Measurements from ENCODE around the gene ENPP5.

The ENPP5 gene

GRCh38 chr6:46186583-46186982, 15.8 kb upstream of the ENPP5 start:
- no peak overlapping the region for H3K4me3 ChIP-seq (ENCODE audit: control insufficient read depth, low read depth, low read length)
- DNase-seq (ENCODE audit: low read depth) = no peak
- no peak for TF ChIP-seq CTCF (IDR thresholded peaks at IDR 0.05; ENCODE audit: control insufficient read depth, insufficient read depth, low read depth, low read length, missing control alignments)

GRCh38 chr6:46184114-46184513, 13.3 kb upstream of the ENPP5 start:
- H3K4me3 ChIP-seq (ENCODE audit: control insufficient read depth, low read depth, low read length) = no peak overlapping the region
- peak; percentile 23 for TF ChIP-seq CTCF (IDR thresholded peaks at IDR 0.05; ENCODE audit: control insufficient read depth, insufficient read depth, low read depth, low read length, missing control alignments)
- DNase-seq (ENCODE audit: low read depth) = peak; percentile 71

GRCh38 chr6:46175976-46176375, 5.2 kb upstream of the ENPP5 start:
- H3K4me3 ChIP-seq (ENCODE audit: control insufficient read depth, low read depth, low read length) = no peak overlapping the region
- TF ChIP-seq CTCF (IDR thresholded peaks at IDR 0.05; ENCODE audit: control insufficient read depth, insufficient read depth, low read depth, low read length, missing control alignments) = no peak
- DNase-seq (ENCODE audit: low read depth) = no peak

- no peak for DNase-seq (ENCODE audit: low read depth)
Measured at GRCh38 chr6:46175446-46175845, 4.7 kb upstream of the ENPP5 start.

GRCh38 chr6:46174904-46175303, 4.1 kb upstream of the ENPP5 start:
- no peak overlapping the region for H3K4me3 ChIP-seq (ENCODE audit: control insufficient read depth, low read depth, low read length)
- TF ChIP-seq CTCF (IDR thresholded peaks at IDR 0.05; ENCODE audit: control insufficient read depth, insufficient read depth, low read depth, low read length, missing control alignments) = no peak
- DNase-seq (ENCODE audit: low read depth) = no peak

More at GRCh38 chr6:46175446-46175845, 4.7 kb upstream of the ENPP5 start:
- TF ChIP-seq CTCF (IDR thresholded peaks at IDR 0.05; ENCODE audit: control insufficient read depth, insufficient read depth, low read depth, low read length, missing control alignments) = no peak
- no peak overlapping the region for H3K4me3 ChIP-seq (ENCODE audit: control insufficient read depth, low read depth, low read length)

GRCh38 chr6:46172176-46172575, 1.4 kb upstream of the ENPP5 start:
- no peak overlapping the region for H3K4me3 ChIP-seq (ENCODE audit: control insufficient read depth, low read depth, low read length)
- TF ChIP-seq CTCF (IDR thresholded peaks at IDR 0.05; ENCODE audit: control insufficient read depth, insufficient read depth, low read depth, low read length, missing control alignments) = no peak
- no peak for DNase-seq (ENCODE audit: low read depth)

GRCh38 chr6:46160102-46160501, 10.7 kb downstream of the ENPP5 start:
- H3K4me3 ChIP-seq (ENCODE audit: control insufficient read depth, low read depth, low read length) = no peak overlapping the region
- no peak for TF ChIP-seq CTCF (IDR thresholded peaks at IDR 0.05; ENCODE audit: control insufficient read depth, insufficient read depth, low read depth, low read length, missing control alignments)
- DNase-seq (ENCODE audit: low read depth) = no peak

All from AG09309 (cell line).